BE2C (cell line): ENCODE results near the gene RNF144A.

ENCODE experiments used
- DNase-seq: peaks from one replicate; pipeline ENCODE4 v3.0.0-alpha.2; 2020
- H3K27me3 ChIP-seq: fragments of 250-450 bp; sonication (Bioruptor Pico); 2 replicates; pipeline ENCODE4 v1.5.1; 2020; ENCODE audit warnings: mild to moderate bottlenecking
- H3K36me3 ChIP-seq: fragments of 250-450 bp; sonication (Bioruptor Pico); 2 replicates; pipeline ENCODE4 v1.5.1; 2020; ENCODE audit warnings: mild to moderate bottlenecking
- H3K4me1 ChIP-seq: fragments of 250-450 bp; sonication (Bioruptor Pico); 2 replicates; pipeline ENCODE4 v1.5.1; 2020
- H3K4me3 ChIP-seq: 2 replicates; pipeline ENCODE4 v1.5.1; 2011; ENCODE audit warnings: low read depth, low read length
- H3K9me3 ChIP-seq: fragments of 250-450 bp; sonication (Bioruptor Pico); 2 replicates; pipeline ENCODE4 v1.5.1; 2020
- TF ChIP-seq, protein P1 (sequence below): IDR thresholded peaks from 2 replicates; pipeline ENCODE4 v1.5.1; 2012; ENCODE audit warnings: mild to moderate bottlenecking, low read depth, low read length

RNF144A gene

GRCh38 chr2:6924101-6924923 lies 7.1 kb downstream of the RNF144A start:
- peaks cover 55% of the 10 kb centered on the region for H3K4me1 ChIP-seq
- no peak for DNase-seq
- no peaks in the 10 kb centered on the region for H3K27me3 ChIP-seq
- H3K4me3 ChIP-seq = no peak overlapping the region
- H3K9me3 ChIP-seq = no peaks in the 10 kb centered on the region
- peaks cover 20% of the 10 kb centered on the region for H3K36me3 ChIP-seq
- TF ChIP-seq, protein P1, sequence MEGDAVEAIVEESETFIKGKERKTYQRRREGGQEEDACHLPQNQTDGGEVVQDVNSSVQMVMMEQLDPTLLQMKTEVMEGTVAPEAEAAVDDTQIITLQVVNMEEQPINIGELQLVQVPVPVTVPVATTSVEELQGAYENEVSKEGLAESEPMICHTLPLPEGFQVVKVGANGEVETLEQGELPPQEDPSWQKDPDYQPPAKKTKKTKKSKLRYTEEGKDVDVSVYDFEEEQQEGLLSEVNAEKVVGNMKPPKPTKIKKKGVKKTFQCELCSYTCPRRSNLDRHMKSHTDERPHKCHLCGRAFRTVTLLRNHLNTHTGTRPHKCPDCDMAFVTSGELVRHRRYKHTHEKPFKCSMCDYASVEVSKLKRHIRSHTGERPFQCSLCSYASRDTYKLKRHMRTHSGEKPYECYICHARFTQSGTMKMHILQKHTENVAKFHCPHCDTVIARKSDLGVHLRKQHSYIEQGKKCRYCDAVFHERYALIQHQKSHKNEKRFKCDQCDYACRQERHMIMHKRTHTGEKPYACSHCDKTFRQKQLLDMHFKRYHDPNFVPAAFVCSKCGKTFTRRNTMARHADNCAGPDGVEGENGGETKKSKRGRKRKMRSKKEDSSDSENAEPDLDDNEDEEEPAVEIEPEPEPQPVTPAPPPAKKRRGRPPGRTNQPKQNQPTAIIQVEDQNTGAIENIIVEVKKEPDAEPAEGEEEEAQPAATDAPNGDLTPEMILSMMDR = no peak

DNA sequence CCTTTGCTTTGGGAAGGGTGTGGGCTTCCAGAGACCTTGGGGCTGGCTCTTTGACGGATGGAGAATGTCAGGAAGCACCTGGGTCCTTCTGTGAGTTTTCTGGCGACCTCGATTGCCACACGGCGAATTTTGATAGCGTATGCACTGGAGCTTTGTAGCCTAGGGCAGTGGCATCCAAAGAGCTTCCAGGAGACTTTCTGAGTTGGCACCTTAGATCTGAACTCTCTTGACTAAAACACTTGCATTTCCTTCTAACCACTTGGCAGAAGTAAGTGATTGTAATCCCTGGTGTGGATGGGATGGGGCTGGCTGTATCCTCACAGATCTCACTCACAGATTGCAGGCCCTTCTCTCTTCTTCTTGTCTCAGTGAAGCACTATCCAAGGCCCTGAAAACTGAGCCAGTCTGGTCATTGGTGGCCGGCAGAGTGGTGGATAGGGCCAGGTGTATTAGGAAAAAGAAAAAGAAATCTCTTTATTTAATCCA lies 7.8 kb downstream of the RNF144A start:
- no peak for DNase-seq
- Histone ChIP-seq H3K36me3 (peaks cover 20% of the 10 kb centered on the region), H3K27me3 (no peaks in the 10 kb centered on the region), H3K9me3 (no peaks in the 10 kb centered on the region), H3K4me3 (no peak overlapping the region), H3K4me1 (peaks cover 49% of the 10 kb centered on the region)
- TF ChIP-seq, protein P1 = no peak

DNA sequence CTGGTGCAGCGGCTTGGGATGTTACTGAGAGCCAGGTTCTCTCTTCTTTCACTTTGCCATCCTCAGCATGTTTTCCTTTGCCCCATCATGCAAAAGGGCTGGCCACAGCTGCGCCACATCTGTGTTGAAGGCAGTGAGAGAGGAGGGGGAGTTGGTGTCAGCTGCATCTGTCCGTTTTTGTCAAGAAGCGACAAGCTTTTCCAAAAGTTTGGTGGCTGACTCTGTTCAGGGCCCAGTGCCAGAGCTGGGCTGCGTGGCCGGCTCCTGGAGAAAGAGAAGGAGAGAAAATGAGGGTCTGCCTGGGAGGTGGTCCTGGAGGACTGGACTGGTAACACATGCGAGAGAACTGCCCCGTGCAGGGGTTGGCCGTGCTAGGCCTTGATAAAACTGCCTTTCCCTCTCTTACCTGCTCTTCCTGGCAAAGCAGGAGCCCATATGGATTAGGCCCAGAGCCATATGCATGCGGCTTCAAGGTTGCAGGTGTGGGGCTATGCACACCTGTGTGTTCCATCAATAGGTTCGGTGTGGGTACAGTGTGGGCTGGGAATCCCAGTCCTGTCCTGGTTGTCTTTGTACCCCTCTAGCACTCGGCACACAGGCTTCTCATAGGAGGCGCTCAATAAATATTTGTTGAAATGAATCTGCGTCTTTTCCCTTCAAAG lies 9.0 kb downstream of the RNF144A start:
- Histone ChIP-seq H3K9me3 (no peaks in the 10 kb centered on the region), H3K27me3 (no peaks in the 10 kb centered on the region), H3K4me3 (no peak overlapping the region), H3K4me1 (peaks cover 36% of the 10 kb centered on the region), H3K36me3 (peaks cover 20% of the 10 kb centered on the region)
- DNase-seq = no peak
- TF ChIP-seq, protein P1 = no peak

GRCh38 chr2:6927186-6927585 lies 10.0 kb downstream of the RNF144A start:
- Histone ChIP-seq H3K9me3 (no peaks in the 10 kb centered on the region), H3K36me3 (peaks cover 20% of the 10 kb centered on the region), H3K4me3 (peak overlapping the region; percentile 11; the same call in 1 of the 2 replicates), H3K27me3 (no peaks in the 10 kb centered on the region), H3K4me1 (peaks cover 31% of the 10 kb centered on the region)
- DNase-seq = peak; percentile 80
- TF ChIP-seq, protein P1 = no peak

DNA sequence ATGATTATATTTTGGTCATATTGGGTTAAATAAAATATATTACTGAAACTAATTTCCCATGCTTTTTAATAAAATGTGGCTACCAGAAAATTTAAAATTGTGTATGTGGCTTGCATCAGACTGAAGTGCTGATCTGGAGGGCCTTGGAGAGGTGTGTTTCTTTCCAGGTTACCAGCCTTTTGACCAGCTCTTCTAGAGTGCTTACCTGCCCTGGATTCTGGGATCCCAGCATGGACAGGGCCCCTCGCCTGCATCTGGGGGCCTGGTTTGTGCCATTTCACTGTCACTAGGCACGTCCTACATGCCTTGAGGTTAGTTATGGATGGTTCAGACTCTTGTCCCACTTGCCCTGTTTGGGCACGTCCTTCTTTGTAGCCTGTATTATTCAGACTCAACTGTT lies 10.5 kb downstream of the RNF144A start:
- Histone ChIP-seq H3K27me3 (no peaks in the 10 kb centered on the region), H3K4me3 (no peak overlapping the region), H3K36me3 (peaks cover 20% of the 10 kb centered on the region), H3K4me1 (peaks cover 31% of the 10 kb centered on the region), H3K9me3 (no peaks in the 10 kb centered on the region)
- TF ChIP-seq, protein P1 = no peak
- no peak for DNase-seq

DNA sequence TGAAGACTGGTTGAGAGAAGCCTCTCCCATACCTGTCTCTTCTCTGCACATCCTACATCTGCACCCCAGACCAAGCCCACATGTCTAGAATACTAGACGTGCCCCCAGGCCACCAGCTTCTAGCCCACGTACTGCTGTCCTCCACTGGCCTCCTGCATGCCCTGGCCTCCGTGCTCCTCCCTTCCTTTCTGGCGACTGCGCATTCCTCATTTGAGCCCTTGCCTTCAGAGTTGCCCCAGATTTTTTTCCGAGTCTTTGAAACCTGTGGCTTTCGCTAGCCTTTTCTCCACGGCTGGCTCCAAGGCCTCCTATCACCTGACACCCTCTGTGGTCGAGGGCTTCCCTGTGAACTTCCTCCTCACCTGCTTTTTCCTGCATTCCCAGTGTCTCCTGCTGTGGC lies 11.2 kb downstream of the RNF144A start:
- H3K9me3 ChIP-seq = no peaks in the 10 kb centered on the region
- H3K36me3 ChIP-seq = peaks cover 20% of the 10 kb centered on the region
- H3K4me3 ChIP-seq = no peak overlapping the region
- TF ChIP-seq, protein P1 = no peak
- no peak for DNase-seq
- no peaks in the 10 kb centered on the region for H3K27me3 ChIP-seq
- H3K4me1 ChIP-seq = peaks cover 31% of the 10 kb centered on the region
